ENCODE measurements around the gene TMEM119. TPM values are rescaled to one million over a fixed set of nuclear protein-coding genes. Genes with fewer than 3 reads are reported as not detected.

Gene TMEM119
- total RNA-seq, 2 experiments from 2014 or later, result 2.1 to 2.6 TPM

GRCh38 chr12:108640802-108641445 lies 43.0 kb upstream of the TMEM119 start:
- no peak for TF ChIP-seq CTCF (IDR thresholded peaks at IDR 0.05)
- Mint-ChIP-seq H3K9me3 (no peaks in the 10 kb centered on the region), H3K27ac (no peak overlapping the region), H3K27me3 (no peaks in the 10 kb centered on the region), H3K4me1 (ENCODE audit: low read depth) (peaks cover 33% of the 10 kb centered on the region), H3K36me3 (ENCODE audit: low read depth) (no peaks in the 10 kb centered on the region), H3K4me3 (no peak overlapping the region)
- ATAC-seq (ENCODE audit: poor library complexity), result no peak
- CTCF ChIA-PET, result no interaction called here
- no peak overlapping the region for H3K4me3 ChIP-seq (ENCODE audit: low read length)
- no peaks in the 10 kb centered on the region for H3K27me3 ChIP-seq (ENCODE audit: control insufficient read depth in 1 of 2, insufficient read depth in 2 of 2, low read length in 2 of 2)
- POLR2A ChIA-PET, result interaction anchor here (1.5 kb wide), 1 partner anchor 73 kb away, joined by 3 read pairs; no protein-coding TSS in a partner anchor
- H3K27ac ChIP-seq (ENCODE audit: low read depth in 1 of 2, low read length in 2 of 2), result no peak overlapping the region
- intact Hi-C loops (cut with DNase I, micrococcal nuclease), result no loop called here
- H3K4me1 ChIP-seq (ENCODE audit: insufficient read depth, low read length), result peaks cover 42% of the 10 kb centered on the region
- no peaks in the 10 kb centered on the region for H3K36me3 ChIP-seq (ENCODE audit: insufficient read depth, low read length)
- DNase-seq, result peak in 1 of 14 experiments; percentile 53
- H3K9me3 ChIP-seq (ENCODE audit: control insufficient read depth in 1 of 2, insufficient read depth in 1 of 2, low read length in 2 of 2), result no peaks in the 10 kb centered on the region

- Histone ChIP-seq H3K27ac (ENCODE audit: low read depth in 1 of 2, low read length in 2 of 2) (no peak overlapping the region), H3K9me3 (ENCODE audit: control insufficient read depth in 1 of 2, insufficient read depth in 1 of 2, low read length in 2 of 2) (no peaks in the 10 kb centered on the region), H3K4me3 (ENCODE audit: low read length) (no peak overlapping the region), H3K36me3 (ENCODE audit: insufficient read depth, low read length) (no peaks in the 10 kb centered on the region), H3K4me1 (ENCODE audit: insufficient read depth, low read length) (peaks cover 43% of the 10 kb centered on the region), H3K27me3 (ENCODE audit: control insufficient read depth in 1 of 2, insufficient read depth in 2 of 2, low read length in 2 of 2) (no peaks in the 10 kb centered on the region)
- peaks cover 33% of the 10 kb centered on the region for H3K4me1 Mint-ChIP-seq (ENCODE audit: low read depth)
- intact Hi-C loops (cut with DNase I, micrococcal nuclease), result loop anchor here in 1 of 2 experiments (10.0 kb wide), 1 partner anchor 416 kb away; the partner anchor contains the start of gene USP30
- DNase-seq, result peak in 1 of 14 experiments; percentile 5
- no peaks in the 10 kb centered on the region for H3K27me3 Mint-ChIP-seq
- ATAC-seq (ENCODE audit: poor library complexity), result no peak
- no peaks in the 10 kb centered on the region for H3K36me3 Mint-ChIP-seq (ENCODE audit: low read depth)
- H3K9me3 Mint-ChIP-seq, result no peaks in the 10 kb centered on the region
- H3K27ac Mint-ChIP-seq, result no peak overlapping the region
- TF ChIP-seq CTCF (IDR thresholded peaks at IDR 0.05), result no peak
- CTCF ChIA-PET, result interaction anchor here (1.6 kb wide), 1 partner anchor 165 kb away, joined by 3 read pairs; no protein-coding TSS in a partner anchor
- H3K4me3 Mint-ChIP-seq, result no peak overlapping the region
- POLR2A ChIA-PET, result interaction anchor here (1.2 to 1.5 kb wide), 2 partner anchors 25 to 71 kb away, joined by 3 read pairs; no protein-coding TSS in a partner anchor
These were observed 41.3 kb upstream of the TMEM119 start for GRCh38 chr12:108638997-108639822.

GRCh38 chr12:108638141-108638827 lies 40.4 kb upstream of the TMEM119 start:
- no peak for TF ChIP-seq CTCF (IDR thresholded peaks at IDR 0.05)
- intact Hi-C loops (cut with DNase I, micrococcal nuclease), result loop anchor here in 1 of 2 experiments (10.0 kb wide), 1 partner anchor 417 kb away; the partner anchor contains the start of gene USP30
- no peak overlapping the region for H3K27ac ChIP-seq (ENCODE audit: low read depth in 1 of 2, low read length in 2 of 2)
- Mint-ChIP-seq H3K27ac (no peak overlapping the region), H3K4me1 (ENCODE audit: low read depth) (peaks cover 40% of the 10 kb centered on the region), H3K9me3 (no peaks in the 10 kb centered on the region), H3K36me3 (ENCODE audit: low read depth) (peaks cover 7% of the 10 kb centered on the region), H3K27me3 (no peaks in the 10 kb centered on the region), H3K4me3 (no peak overlapping the region)
- H3K4me3 ChIP-seq (ENCODE audit: low read length), result no peak overlapping the region
- no peaks in the 10 kb centered on the region for H3K9me3 ChIP-seq (ENCODE audit: control insufficient read depth in 1 of 2, insufficient read depth in 1 of 2, low read length in 2 of 2)
- H3K27me3 ChIP-seq (ENCODE audit: control insufficient read depth in 1 of 2, insufficient read depth in 2 of 2, low read length in 2 of 2), result no peaks in the 10 kb centered on the region
- no peak for ATAC-seq (ENCODE audit: poor library complexity)
- POLR2A ChIA-PET, result interaction anchor here (1.2 kb wide), 1 partner anchor 26 kb away, joined by 3 read pairs; no protein-coding TSS in a partner anchor
- H3K4me1 ChIP-seq (ENCODE audit: insufficient read depth, low read length), result peaks cover 47% of the 10 kb centered on the region
- peak in 3 of 14 experiments; percentile 12 to 33 (median 29) for DNase-seq
- CTCF ChIA-PET, result interaction anchor here (1.6 kb wide), 1 partner anchor 165 kb away, joined by 3 read pairs; no protein-coding TSS in a partner anchor
- no peaks in the 10 kb centered on the region for H3K36me3 ChIP-seq (ENCODE audit: insufficient read depth, low read length)

Data from CD4-positive, alpha-beta T cell (primary cell).